GM10266 (cell line): Measurements from ENCODE around the gene TENM4.

ENCODE experiments used
- DNase-seq: peaks from one replicate; pipeline ENCODE4 v3.0.0; 2012; ENCODE audit errors: extremely low spot score
- TF ChIP-seq, protein P1 (sequence below): IDR thresholded peaks from 2 replicates; pipeline ENCODE4 v1.5.1; 2012; ENCODE audit warnings: mild to moderate bottlenecking, low read depth; ENCODE audit not compliant: control insufficient read depth, insufficient read depth; ENCODE audit errors: missing control alignments

TENM4 gene

DNA sequence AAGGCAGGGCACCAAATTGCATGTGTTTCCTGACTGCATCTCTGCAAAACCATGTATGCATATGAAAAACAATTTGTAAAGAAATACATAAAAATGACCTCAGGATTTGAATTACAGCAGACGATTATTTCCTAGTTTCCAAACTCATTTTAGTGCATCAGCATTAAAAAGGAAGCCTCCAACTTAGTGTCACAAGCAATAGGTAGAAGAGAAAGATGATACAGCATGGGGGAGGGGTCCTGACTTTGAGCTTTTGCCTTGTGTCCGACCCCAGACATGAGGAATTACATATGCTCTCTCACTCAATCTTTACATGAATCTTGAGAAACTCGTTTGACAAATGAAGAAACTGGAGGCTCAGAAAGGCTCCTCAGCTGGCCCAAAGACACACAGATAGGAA lies 571.5 kb downstream of the TENM4 start:
- DNase-seq, result no peak
- TF ChIP-seq, protein P1, sequence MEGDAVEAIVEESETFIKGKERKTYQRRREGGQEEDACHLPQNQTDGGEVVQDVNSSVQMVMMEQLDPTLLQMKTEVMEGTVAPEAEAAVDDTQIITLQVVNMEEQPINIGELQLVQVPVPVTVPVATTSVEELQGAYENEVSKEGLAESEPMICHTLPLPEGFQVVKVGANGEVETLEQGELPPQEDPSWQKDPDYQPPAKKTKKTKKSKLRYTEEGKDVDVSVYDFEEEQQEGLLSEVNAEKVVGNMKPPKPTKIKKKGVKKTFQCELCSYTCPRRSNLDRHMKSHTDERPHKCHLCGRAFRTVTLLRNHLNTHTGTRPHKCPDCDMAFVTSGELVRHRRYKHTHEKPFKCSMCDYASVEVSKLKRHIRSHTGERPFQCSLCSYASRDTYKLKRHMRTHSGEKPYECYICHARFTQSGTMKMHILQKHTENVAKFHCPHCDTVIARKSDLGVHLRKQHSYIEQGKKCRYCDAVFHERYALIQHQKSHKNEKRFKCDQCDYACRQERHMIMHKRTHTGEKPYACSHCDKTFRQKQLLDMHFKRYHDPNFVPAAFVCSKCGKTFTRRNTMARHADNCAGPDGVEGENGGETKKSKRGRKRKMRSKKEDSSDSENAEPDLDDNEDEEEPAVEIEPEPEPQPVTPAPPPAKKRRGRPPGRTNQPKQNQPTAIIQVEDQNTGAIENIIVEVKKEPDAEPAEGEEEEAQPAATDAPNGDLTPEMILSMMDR, result no peak

DNA sequence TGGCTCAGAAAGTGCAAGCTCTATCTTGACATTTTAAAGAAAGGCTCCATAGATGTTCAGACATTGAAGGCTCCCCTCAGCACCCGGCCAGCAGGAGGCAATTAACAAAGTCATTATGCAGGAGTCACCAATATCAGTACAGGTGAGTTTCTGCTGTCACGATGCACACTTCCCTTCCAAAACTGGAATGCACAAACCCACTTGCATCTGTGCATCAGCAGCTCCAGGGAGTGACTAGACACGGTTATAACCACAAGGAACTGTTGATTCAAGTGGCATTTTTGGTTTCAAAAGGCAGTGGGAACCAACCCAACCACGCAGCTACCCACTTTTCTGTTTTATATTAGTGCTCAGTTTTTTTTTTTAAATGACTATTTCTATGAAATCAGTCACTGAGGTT lies 572.3 kb downstream of the TENM4 start:
- DNase-seq, result no peak
- TF ChIP-seq, protein P1, result no peak

DNA sequence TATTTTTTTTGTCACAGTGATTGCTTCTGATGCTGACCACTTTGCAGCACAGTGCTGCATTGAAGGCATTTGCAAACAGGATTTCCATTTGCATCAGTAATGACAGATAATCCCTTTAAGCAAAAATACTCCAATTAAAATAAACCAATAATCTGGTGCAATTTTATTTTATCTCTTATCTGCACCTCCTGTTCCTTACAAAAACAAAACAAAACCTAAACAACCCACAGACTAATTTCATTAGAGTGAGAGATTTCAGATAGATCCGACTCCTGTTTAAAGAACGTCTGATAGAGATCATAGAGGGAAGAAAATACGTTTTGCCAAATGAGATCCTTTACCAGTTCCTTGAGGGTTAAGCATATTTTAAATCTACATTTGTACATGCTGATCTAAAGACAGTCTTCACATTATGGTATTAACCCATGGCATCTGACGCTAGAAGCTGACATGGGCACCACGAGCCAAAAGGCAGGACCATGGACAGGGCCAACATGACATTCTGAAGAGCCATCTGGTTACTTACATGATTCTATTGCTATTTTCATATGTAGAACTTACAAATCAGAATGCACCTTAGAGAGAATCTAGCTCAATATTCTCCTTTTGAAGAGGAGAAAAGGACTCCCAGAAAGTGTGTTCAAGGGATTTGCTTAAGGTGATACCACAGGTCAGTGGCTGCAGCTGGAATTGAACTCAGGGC lies 580.0 kb downstream of the TENM4 start:
- no peak for DNase-seq

DNA sequence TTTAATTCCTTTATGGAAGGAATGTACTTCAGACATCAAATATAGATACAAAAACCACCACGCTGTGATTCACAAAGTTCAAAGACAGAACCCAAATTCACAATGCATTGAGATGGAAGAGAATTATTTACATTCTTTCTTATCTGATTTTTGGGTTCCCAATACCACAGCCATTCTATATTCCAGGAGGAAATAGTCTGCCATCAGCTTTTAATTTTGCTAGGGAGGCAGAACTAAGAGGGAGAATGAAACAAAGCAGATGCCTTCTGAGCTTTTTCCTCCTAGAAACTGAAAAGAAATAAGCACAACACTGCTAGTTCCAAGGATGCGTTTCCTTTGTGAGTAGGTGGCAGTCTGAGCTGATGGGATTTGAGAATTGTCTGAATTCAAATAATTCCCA lies 583.1 kb downstream of the TENM4 start:
- no peak for DNase-seq
- TF ChIP-seq, protein P1, result no peak

More for the DNA sequence above, 580.0 kb downstream of the TENM4 start:
- TF ChIP-seq, protein P1, result no peak

DNA sequence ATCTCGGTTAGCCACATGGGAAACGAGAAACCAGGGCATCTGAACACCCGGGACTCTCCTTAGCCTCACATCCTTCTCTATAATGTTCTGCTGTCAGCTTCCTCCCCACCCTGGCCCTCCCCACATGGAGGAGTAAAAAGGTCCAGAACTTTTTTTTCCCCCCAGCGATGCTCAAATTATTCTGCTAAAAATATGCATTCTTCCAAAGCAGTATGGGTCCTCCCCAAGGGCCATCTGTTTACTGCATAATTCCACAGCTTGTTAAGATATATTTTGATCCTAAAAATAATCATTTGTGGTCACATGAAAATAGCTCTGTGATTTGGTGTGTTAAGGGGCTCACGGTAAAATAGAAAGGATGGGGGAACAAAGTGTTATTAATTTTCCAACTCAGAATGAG lies 584.6 kb downstream of the TENM4 start:
- DNase-seq, result no peak
- TF ChIP-seq, protein P1, result no peak

DNA sequence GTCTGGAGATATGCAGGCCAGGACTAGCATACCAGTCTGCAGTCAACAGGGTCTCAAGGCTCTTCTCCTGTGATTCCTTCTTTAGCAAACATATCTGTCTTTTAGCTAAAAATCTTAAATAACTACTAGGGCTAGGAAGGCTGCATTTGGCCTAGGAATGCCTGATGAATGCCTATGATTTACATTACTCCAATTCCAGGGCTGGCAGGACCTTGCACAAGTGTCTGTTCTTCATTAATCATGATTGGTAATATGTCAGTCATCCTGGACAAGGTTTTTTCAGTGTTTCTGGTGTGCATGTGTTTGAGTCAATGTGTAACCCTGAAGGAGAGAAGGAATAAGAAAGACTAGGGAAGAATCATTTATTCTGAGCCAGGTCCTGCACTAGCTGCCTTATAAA lies 585.7 kb downstream of the TENM4 start:
- TF ChIP-seq, protein P1, result no peak
- no peak for DNase-seq

DNA sequence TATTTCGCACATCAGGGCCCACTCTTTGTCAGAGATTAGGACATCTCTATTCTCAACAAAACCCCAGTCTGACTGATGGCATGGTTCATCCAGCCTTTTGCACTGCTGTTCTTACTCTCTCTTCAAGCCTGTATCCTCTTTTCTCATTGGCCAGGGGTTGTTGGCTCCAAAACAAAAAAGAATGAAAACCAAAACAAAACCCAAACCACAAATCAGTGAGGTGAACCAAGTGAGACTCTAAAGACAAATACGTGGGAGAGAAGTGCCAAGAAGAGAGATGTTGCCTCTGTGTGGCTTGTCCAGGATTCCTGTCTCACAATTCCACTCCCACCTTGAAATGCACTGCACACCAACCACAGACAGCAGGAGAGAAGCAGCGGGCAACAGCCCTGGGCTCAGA lies 587.3 kb downstream of the TENM4 start:
- DNase-seq, result no peak
- TF ChIP-seq, protein P1, result no peak
